GM18868 (cell line): ENCODE measurements around the gene SPAG4.
A peak's percentile ranks its signal among the peaks of the same experiment; 100 is the strongest.

Source experiments
- ATAC-seq: cut with Tn5 transposase; IDR thresholded peaks from one replicate; pipeline ENCODE4 v1.9.1; 2021; ENCODE audit warnings: mild to moderate bottlenecking, moderate library complexity; ENCODE audit not compliant: unreplicated experiment

The SPAG4 gene

GRCh38 chr20:35619196-35620095 lies 3.8 kb downstream of the SPAG4 start:
- ATAC-seq = peak; percentile 32

GRCh38 chr20:35620818-35621559 lies 5.4 kb downstream of the SPAG4 start:
- ATAC-seq = no peak

- no peak for ATAC-seq
Observed at GRCh38 chr20:35621560-35621946, 5.9 kb downstream of the SPAG4 start.

GRCh38 chr20:35625584-35626385 lies 10.2 kb downstream of the SPAG4 start:
- ATAC-seq = no peak

- ATAC-seq = no peak
Observed at GRCh38 chr20:35626386-35627001, 10.9 kb downstream of the SPAG4 start.

GRCh38 chr20:35627121-35627520 lies 11.5 kb downstream of the SPAG4 start:
- no peak for ATAC-seq

GRCh38 chr20:35629427-35630145 lies 14.0 kb downstream of the SPAG4 start:
- no peak for ATAC-seq

- no peak for ATAC-seq
Observed at GRCh38 chr20:35630636-35631035, 15.0 kb downstream of the SPAG4 start.

GRCh38 chr20:35632539-35633115 lies 17.0 kb downstream of the SPAG4 start:
- ATAC-seq = no peak

GRCh38 chr20:35635652-35636051 lies 20.0 kb downstream of the SPAG4 start:
- ATAC-seq = no peak

GRCh38 chr20:35636095-35636494 lies 20.5 kb downstream of the SPAG4 start:
- ATAC-seq = no peak

GRCh38 chr20:35637276-35637675 lies 21.6 kb downstream of the SPAG4 start:
- no peak for ATAC-seq

GRCh38 chr20:35638751-35639150 lies 23.1 kb downstream of the SPAG4 start:
- ATAC-seq = no peak

- no peak for ATAC-seq
Observed at GRCh38 chr20:35640724-35641123, 25.1 kb downstream of the SPAG4 start.

GRCh38 chr20:35641743-35642142 lies 26.1 kb downstream of the SPAG4 start:
- no peak for ATAC-seq

- no peak for ATAC-seq
Observed at GRCh38 chr20:35643045-35643444, 27.4 kb downstream of the SPAG4 start.

GRCh38 chr20:35644806-35645205 lies 29.2 kb downstream of the SPAG4 start:
- no peak for ATAC-seq

GRCh38 chr20:35648836-35649235 lies 33.2 kb downstream of the SPAG4 start:
- ATAC-seq = no peak

- ATAC-seq = no peak
Observed at GRCh38 chr20:35650632-35651031, 35.0 kb downstream of the SPAG4 start.

- no peak for ATAC-seq
Observed at GRCh38 chr20:35651958-35652357, 36.3 kb downstream of the SPAG4 start.
